Gastroesophageal sphincter (tissue), 2 donors: ENCODE results near the gene RARRES1.

Experiments used
- EP300 ChIP-seq: sonication (generic); formaldehyde crosslinking; IDR thresholded peaks from one replicate; pipeline ENCODE4 v1.6.1; 2017; ENCODE audit warnings: antibody characterized with exemption, mild to moderate bottlenecking
- POLR2AphosphoS5 ChIP-seq: sonication (generic); formaldehyde crosslinking; IDR thresholded peaks from one replicate; pipeline ENCODE4 v1.6.1; 2017; ENCODE audit warnings: antibody characterized with exemption

DNA sequence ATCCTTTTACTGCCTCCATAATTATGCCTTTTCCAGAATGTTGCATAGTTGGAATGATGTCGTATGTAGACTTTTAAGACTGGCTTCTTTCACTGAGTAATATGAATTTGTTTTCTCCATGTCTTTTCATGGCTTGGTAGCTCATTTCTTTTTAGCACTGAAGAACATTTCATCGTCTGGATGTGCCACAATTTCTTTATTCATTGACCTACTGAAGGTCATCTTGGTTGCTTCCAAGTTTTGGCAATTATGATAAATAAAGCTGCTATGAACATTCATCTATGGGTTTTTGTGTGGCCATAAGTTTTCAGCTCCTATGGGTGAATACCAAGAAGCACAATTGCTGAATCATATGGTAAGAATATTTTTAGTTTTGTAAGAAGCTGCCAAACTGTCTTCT lies 23.2 kb upstream of the RARRES1 start:
- TF ChIP-seq EP300 (no peak), POLR2AphosphoS5 (no peak)
